CD4-positive, CD25-positive, alpha-beta regulatory T cell (primary cell): ENCODE results near the gene H2BK1. TPM values are rescaled to one million over a fixed set of nuclear protein-coding genes. Genes with fewer than 3 reads are reported as not detected.

Experiments
- ATAC-seq, 2 donors: fragments of 150-1000 bp; cut with Tn5 transposase; one replicate each; pipeline ENCODE4 v1.10.0; 2021; ENCODE audit warnings: low read depth in 2 of 2, moderate number of reproducible peaks in 2 of 2, moderate library complexity in 1 of 2
- DNase-seq, 3 donors: peaks; one replicate each; pipeline versions ENCODE4 v3.0.0 to v3.0.0-alpha.2; 2012 to 2022; ENCODE audit warnings: mixed read lengths in 1 of 3
- H3K27ac ChIP-seq: one replicate; pipeline ENCODE4 v1.7.0; 2013; ENCODE audit warnings: mild to moderate bottlenecking, low read length; ENCODE audit not compliant: insufficient read depth, poor library complexity, severe bottlenecking
- H3K27me3 ChIP-seq: one replicate; pipeline ENCODE4 v1.7.0; 2013; ENCODE audit warnings: low read length; ENCODE audit not compliant: control insufficient read depth, insufficient read depth
- H3K36me3 ChIP-seq: one replicate; pipeline ENCODE4 v1.7.0; 2013; ENCODE audit warnings: mild to moderate bottlenecking, low read length, moderate library complexity; ENCODE audit not compliant: control insufficient read depth, insufficient read depth
- H3K4me1 ChIP-seq: 2 replicates; pipeline ENCODE4 v1.7.0; 2013; ENCODE audit warnings: mild to moderate bottlenecking, low read length; ENCODE audit not compliant: insufficient read depth, control insufficient read depth, poor library complexity, severe bottlenecking
- H3K4me3 ChIP-seq: one replicate; pipeline ENCODE4 v1.7.0; 2013; ENCODE audit warnings: low read depth, mild to moderate bottlenecking, low read length, moderate library complexity
- H3K9me3 ChIP-seq, 2 experiments: 1 replicate in 1 of 2; 2 replicates in 1 of 2; pipeline ENCODE4 v1.7.0; 2013; ENCODE audit warnings: low read length in 2 of 2, mild to moderate bottlenecking in 1 of 2, moderate library complexity in 1 of 2; ENCODE audit not compliant: control insufficient read depth in 2 of 2
- H3K27ac Mint-ChIP-seq, 3 donors: one replicate each; pipeline ENCODE4 v1.8.0; 2020 to 2022; ENCODE audit warnings: mild to moderate bottlenecking in 3 of 3, mixed read lengths in 3 of 3, moderate library complexity in 2 of 3
- H3K27me3 Mint-ChIP-seq: one replicate; pipeline ENCODE4 v1.8.0; 2022; ENCODE audit warnings: mild to moderate bottlenecking, mixed read lengths
- H3K36me3 Mint-ChIP-seq: one replicate; pipeline ENCODE4 v1.8.0; 2020; ENCODE audit warnings: mixed read lengths
- H3K4me1 Mint-ChIP-seq, 4 donors: one replicate each; pipeline ENCODE4 v1.8.0; 2020 to 2022; ENCODE audit warnings: mixed read lengths in 4 of 4, mild to moderate bottlenecking in 1 of 4
- H3K4me3 Mint-ChIP-seq, 4 donors: one replicate each; pipeline ENCODE4 v1.8.0; 2020 to 2022; ENCODE audit warnings: mild to moderate bottlenecking in 4 of 4, mixed read lengths in 4 of 4, moderate library complexity in 3 of 4
- H3K9me3 Mint-ChIP-seq, 7 donors: one replicate each; pipeline ENCODE4 v1.8.0; 2020 to 2022; ENCODE audit warnings: mixed read lengths in 7 of 7, mild to moderate bottlenecking in 3 of 7, moderate library complexity in 2 of 7
- polyA plus RNA-seq, 4 donors: library from polyadenylated mRNA; unstranded; fragments of 300-500 nt; fragmentation: Illumina TruSeq; gene quantifications; one replicate each; pipeline ENCODE4 v1.2.3, GENCODE V29; 2021
- total RNA-seq: library from RNA; stranded (reverse); gene quantifications from one replicate; pipeline ENCODE4 v1.2.3, GENCODE V29; 2022

H2BK1 gene
- total and polyA plus RNA-seq, 5 donors from 2014 or later: 3.8 TPM; not detected in 4

DNA sequence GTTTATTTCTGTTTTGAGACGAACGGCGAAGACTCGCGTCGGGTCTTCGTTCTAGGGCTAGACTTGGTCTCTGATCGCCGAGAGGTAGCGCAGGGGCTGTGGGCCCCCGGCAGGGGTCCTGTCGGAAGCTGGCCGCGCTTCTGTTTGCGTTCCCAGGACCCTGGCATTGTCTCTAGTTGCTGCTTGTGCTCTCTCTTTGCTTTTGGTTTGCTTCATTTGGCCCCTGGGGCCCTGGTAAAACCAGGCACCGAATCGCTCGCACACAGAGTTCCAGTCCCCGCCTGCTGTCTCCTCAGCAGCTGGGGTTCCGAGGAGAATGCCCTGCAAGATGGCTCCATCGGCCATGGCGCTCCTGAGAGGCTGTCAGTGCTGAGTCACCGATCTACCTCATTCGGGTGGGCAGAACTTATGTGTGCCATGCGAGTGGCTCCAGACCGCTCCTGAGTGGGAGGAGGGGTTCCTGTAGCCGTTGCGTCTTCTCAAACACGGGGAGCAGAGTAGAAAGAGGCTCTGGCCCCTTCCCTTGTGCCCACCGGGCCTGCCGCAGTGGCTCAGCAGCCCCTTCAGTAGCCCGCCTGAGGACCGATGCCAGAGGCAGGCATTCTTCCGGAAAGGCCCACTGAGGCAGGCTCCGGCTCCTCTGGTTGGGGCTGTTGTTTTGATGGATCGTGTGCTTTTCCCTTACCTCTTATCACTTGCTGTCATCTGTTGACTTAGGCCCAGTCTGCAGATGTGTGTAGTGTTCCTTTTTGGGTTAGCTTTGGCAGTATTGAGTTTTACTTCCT lies 22.8 kb upstream of the H2BK1 start:
- H3K9me3 ChIP-seq: no peaks in the 10 kb centered on the region
- peak overlapping the region; percentile 87 for H3K4me3 ChIP-seq
- no peaks in the 10 kb centered on the region for H3K9me3 Mint-ChIP-seq
- no peaks in the 10 kb centered on the region for H3K36me3 Mint-ChIP-seq
- no peaks in the 10 kb centered on the region for H3K27me3 ChIP-seq
- no peaks in the 10 kb centered on the region for H3K27me3 Mint-ChIP-seq
- peak overlapping the region; percentile 99 to 100 (median 99) for H3K4me3 Mint-ChIP-seq
- H3K4me1 ChIP-seq: peaks cover 21% of the 10 kb centered on the region
- peaks cover 22% of the 10 kb centered on the region for H3K36me3 ChIP-seq
- peak overlapping the region; percentile 79 for H3K27ac ChIP-seq
- H3K27ac Mint-ChIP-seq: peak overlapping the region; percentile 92 to 96 (median 96)
- H3K4me1 Mint-ChIP-seq: peaks cover 5 to 41% (median 18%) of the 10 kb centered on the region in 4 donors
- peak; percentile 69 to 71 for ATAC-seq
- peak; percentile 36 to 70 (median 43) for DNase-seq

DNA sequence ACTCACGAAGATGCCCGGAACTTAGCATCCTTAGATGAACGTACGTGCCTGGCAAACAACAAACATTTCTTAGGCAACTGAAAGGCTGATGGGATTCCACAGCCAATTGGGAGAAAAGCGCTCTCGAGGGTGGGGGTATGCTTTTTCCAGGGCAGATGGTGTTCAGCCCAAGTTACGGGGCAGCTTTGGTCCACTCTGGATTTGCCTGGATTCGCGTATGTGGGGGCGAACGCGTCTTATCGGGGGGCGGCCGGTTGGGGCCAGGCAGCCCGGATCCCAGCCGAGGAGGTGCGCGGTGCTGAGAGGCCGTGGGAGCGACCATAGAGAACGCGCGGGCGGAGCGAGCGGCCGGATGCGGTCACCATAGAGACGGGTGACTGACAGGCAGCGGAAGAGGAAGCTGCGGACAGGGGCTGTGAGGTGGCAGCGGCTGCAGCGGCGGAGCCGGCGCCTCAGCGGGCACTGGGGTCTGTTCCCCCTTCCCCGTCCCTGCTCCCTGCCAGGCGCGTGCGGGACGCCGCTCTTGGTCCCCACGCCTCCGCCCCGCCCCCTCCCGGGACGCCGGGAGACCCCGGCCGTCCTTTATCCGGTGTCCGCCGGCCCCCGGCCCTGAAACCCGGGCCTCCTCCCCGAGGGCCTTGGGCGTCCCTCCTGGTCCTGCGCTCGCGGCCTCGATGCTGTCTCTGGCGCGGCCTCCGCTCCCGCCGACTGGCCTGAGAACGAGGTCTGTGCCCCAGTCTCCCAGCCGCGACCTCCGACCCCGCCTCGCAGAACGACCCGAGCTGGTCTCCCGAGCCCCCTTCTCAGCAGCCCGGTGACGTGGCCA lies 22.0 kb upstream of the H2BK1 start, which contains the start of gene CHPF2:
CHPF2 (plus strand) TSS at position 393 of the 826 bp plus-strand sequence. CDS start 1,529 bp downstream, outside the sequence.
- H3K27ac Mint-ChIP-seq: peak within 1 kb of the TSS; percentile 96 to 99 (median 97)
- Histone ChIP-seq H3K36me3 (peaks cover 18% of the 10 kb centered on the region), H3K9me3 (no peaks in the 10 kb centered on the region), H3K4me1 (peaks cover 29% of the 10 kb centered on the region), H3K27ac (peak within 1 kb of the TSS; percentile 79), H3K4me3 (peak within 1 kb of the TSS; percentile 88), H3K27me3 (no peaks in the 10 kb centered on the region)
- H3K4me3 Mint-ChIP-seq: peak within 1 kb of the TSS; percentile 99 to 100 (median 99)
- H3K4me1 Mint-ChIP-seq: peaks cover 5 to 48% (median 20%) of the 10 kb centered on the region in 4 donors
- H3K27me3 Mint-ChIP-seq: peaks cover 2% of the 10 kb centered on the region
- peaks cover under 1% of the 10 kb centered on the region for H3K36me3 Mint-ChIP-seq
- DNase-seq: peak; percentile 84 to 92 (median 87)
- peak; percentile 92 to 95 for ATAC-seq
- no peaks in the 10 kb centered on the region for H3K9me3 Mint-ChIP-seq

DNA sequence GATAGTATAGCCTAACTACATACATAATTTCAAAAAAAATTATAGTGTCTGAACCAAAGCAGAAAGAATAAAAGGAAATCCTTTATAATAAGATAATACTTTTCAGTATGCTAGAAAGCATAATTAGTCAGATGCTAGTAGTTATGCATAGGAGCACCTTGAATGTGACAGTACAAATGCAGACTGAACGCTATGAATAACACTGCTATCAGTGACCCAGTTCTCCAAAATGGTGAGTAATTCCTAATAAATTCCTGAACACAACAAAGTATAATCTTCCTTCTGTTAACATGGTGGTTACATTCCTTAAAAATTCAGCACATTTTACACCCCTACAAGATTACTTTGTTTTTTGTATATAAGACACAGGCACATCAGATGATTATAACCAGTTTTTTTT lies 20.8 kb upstream of the H2BK1 start:
- H3K4me3 ChIP-seq: no peak overlapping the region
- peaks cover 35% of the 10 kb centered on the region for H3K4me1 ChIP-seq
- H3K27ac ChIP-seq: no peak overlapping the region
- H3K27me3 ChIP-seq: no peaks in the 10 kb centered on the region
- no peak for ATAC-seq
- peaks cover 5 to 58% (median 25%) of the 10 kb centered on the region in 4 donors for H3K4me1 Mint-ChIP-seq
- H3K36me3 Mint-ChIP-seq: peaks cover 5% of the 10 kb centered on the region
- H3K36me3 ChIP-seq: peaks cover 8% of the 10 kb centered on the region
- H3K9me3 Mint-ChIP-seq: no peaks in the 10 kb centered on the region
- H3K9me3 ChIP-seq: no peaks in the 10 kb centered on the region
- no peak overlapping the region for H3K27ac Mint-ChIP-seq
- peak overlapping the region; percentile 96 to 100 (median 99) for H3K4me3 Mint-ChIP-seq
- no peak for DNase-seq
- H3K27me3 Mint-ChIP-seq: peaks cover 7% of the 10 kb centered on the region

GRCh38 chr7:151229249-151229648 lies 19.0 kb upstream of the H2BK1 start:
- Mint-ChIP-seq H3K4me3 (peak overlapping the region in 1 of 4 donors; percentile 100), H3K9me3 (no peaks in the 10 kb centered on the region), H3K36me3 (peaks cover 19% of the 10 kb centered on the region), H3K27me3 (peaks cover 7% of the 10 kb centered on the region), H3K4me1 (peaks cover 12 to 61% (median 38%) of the 10 kb centered on the region in 4 donors), H3K27ac (no peak overlapping the region)
- no peaks in the 10 kb centered on the region for H3K27me3 ChIP-seq
- H3K4me1 ChIP-seq: peaks cover 46% of the 10 kb centered on the region
- no peak overlapping the region for H3K27ac ChIP-seq
- DNase-seq (no peak), ATAC-seq (no peak)
- H3K9me3 ChIP-seq: no peaks in the 10 kb centered on the region
- H3K36me3 ChIP-seq: peaks cover 8% of the 10 kb centered on the region
- no peak overlapping the region for H3K4me3 ChIP-seq

- ATAC-seq (no peak), DNase-seq (no peak)
- Histone ChIP-seq H3K27me3 (no peaks in the 10 kb centered on the region), H3K27ac (peak overlapping the region; percentile 80), H3K4me1 (peaks cover 36% of the 10 kb centered on the region), H3K9me3 (no peaks in the 10 kb centered on the region), H3K36me3 (peaks cover 18% of the 10 kb centered on the region), H3K4me3 (peak overlapping the region; percentile 90)
- Mint-ChIP-seq H3K4me3 (peak overlapping the region; percentile 89 to 100 (median 100)), H3K9me3 (no peaks in the 10 kb centered on the region), H3K4me1 (peaks cover 12 to 54% (median 30%) of the 10 kb centered on the region in 4 donors), H3K27ac (peak overlapping the region in 2 of 3 donors; percentile 98 to 99), H3K27me3 (peaks cover 7% of the 10 kb centered on the region), H3K36me3 (peaks cover 25% of the 10 kb centered on the region)
Observed at GRCh38 chr7:151228024-151228866, 18.0 kb upstream of the H2BK1 start.

GRCh38 chr7:151226875-151227782 lies 16.8 kb upstream of the H2BK1 start, which contains the start of gene ABCF2:
Gene ABCF2 (minus strand): TSS chr7:151227205. CDS start chr7:151226458, 747 bp downstream.
- H3K27me3 Mint-ChIP-seq: peaks cover 7% of the 10 kb centered on the region
- Histone ChIP-seq H3K27me3 (no peaks in the 10 kb centered on the region), H3K36me3 (peaks cover 29% of the 10 kb centered on the region), H3K4me3 (peak within 1 kb of the TSS; percentile 90), H3K27ac (peak within 1 kb of the TSS; percentile 80), H3K9me3 (no peaks in the 10 kb centered on the region), H3K4me1 (peaks cover 31% of the 10 kb centered on the region)
- H3K27ac Mint-ChIP-seq: peak within 1 kb of the TSS; percentile 97 to 99 (median 98)
- H3K4me1 Mint-ChIP-seq: peaks cover 10 to 49% (median 30%) of the 10 kb centered on the region in 4 donors
- ATAC-seq (peak; percentile 100), DNase-seq (peak; percentile 96 to 98 (median 98))
- H3K36me3 Mint-ChIP-seq: peaks cover 34% of the 10 kb centered on the region
- H3K4me3 Mint-ChIP-seq: peak within 1 kb of the TSS; percentile 89 to 100 (median 100)
- no peaks in the 10 kb centered on the region for H3K9me3 Mint-ChIP-seq
